H1 (cell line): Measurements from ENCODE around the gene SOX1.
A peak's percentile ranks its signal among the peaks of the same experiment; 100 is the strongest.

ENCODE experiments used
- ASH2L ChIP-seq: fragments of 200-600, 300-600 bp; sonication (generic); IDR thresholded peaks from one replicate; pipeline ENCODE4 v1.7.1; 2017; ENCODE audit warnings: low read length
- ATF2 ChIP-seq: IDR thresholded peaks from 2 replicates; pipeline ENCODE4 v1.6.1; 2012; ENCODE audit warnings: low read length, inconsistent platforms
- CTCF ChIP-seq, 3 experiments: IDR thresholded peaks; 1 replicate in 2 of 3; 2 replicates in 1 of 3; pipeline versions ENCODE4 v1.5.1 to v1.6.1; 2011; ENCODE audit warnings: low read length in 3 of 3, mild to moderate bottlenecking in 3 of 3, inconsistent platforms in 2 of 3, low read depth in 1 of 3, moderate library complexity in 1 of 3; ENCODE audit not compliant: insufficient read depth in 1 of 3; ENCODE audit errors: control extremely low read depth in 1 of 3
- EP300 ChIP-seq, 2 experiments: IDR thresholded peaks; 1 replicate in 1 of 2; 2 replicates in 1 of 2; pipeline ENCODE4 v1.6.1; 2011 to 2012; ENCODE audit warnings: low read depth in 2 of 2, low read length in 2 of 2, mild to moderate bottlenecking in 2 of 2, borderline replicate concordance in 1 of 2, inconsistent platforms in 1 of 2, moderate library complexity in 1 of 2
- GABPA ChIP-seq: IDR thresholded peaks from 2 replicates; pipeline ENCODE4 v1.6.1; 2011; ENCODE audit warnings: mild to moderate bottlenecking, low read length, moderate library complexity, borderline replicate concordance; ENCODE audit not compliant: insufficient read depth
- JUND ChIP-seq: IDR thresholded peaks from 2 replicates; pipeline ENCODE4 v1.6.1; 2011; ENCODE audit warnings: mild to moderate bottlenecking, improper control_type of control experiment, low read length
- KDM1A ChIP-seq: fragments of 200-600, 300-600 bp; sonication (generic); IDR thresholded peaks from 2 replicates; pipeline ENCODE4 v1.7.1; 2016; ENCODE audit warnings: mild to moderate bottlenecking, low read length, borderline replicate concordance
- POLR2A ChIP-seq, 2 experiments: IDR thresholded peaks; 1 replicate in 1 of 2; 2 replicates in 1 of 2; pipeline ENCODE4 v1.6.1; 2011; ENCODE audit warnings: low read depth in 2 of 2, low read length in 2 of 2, mild to moderate bottlenecking in 2 of 2; ENCODE audit errors: control extremely low read depth in 1 of 2
- RAD21 ChIP-seq, 2 experiments: IDR thresholded peaks in 1 of 2; conservative IDR thresholded peaks in 1 of 2; 2 replicates each; pipeline ENCODE4 v1.6.1; 2011; ENCODE audit warnings: low read depth in 2 of 2, low read length in 2 of 2, improper control_type of control experiment in 1 of 2, inconsistent platforms in 1 of 2, mild to moderate bottlenecking in 1 of 2, moderate library complexity in 1 of 2
- RBBP5 ChIP-seq: IDR thresholded peaks from 2 replicates; pipeline ENCODE4 v1.7.1; 2012; ENCODE audit warnings: low read depth, mild to moderate bottlenecking, inconsistent platforms, low read length, moderate library complexity, borderline replicate concordance
- SIX5 ChIP-seq: IDR thresholded peaks from 2 replicates; pipeline ENCODE4 v1.6.1; 2011; ENCODE audit warnings: mild to moderate bottlenecking, low read depth, low read length
- TAF1 ChIP-seq: IDR thresholded peaks from 2 replicates; pipeline ENCODE4 v1.6.1; 2011; ENCODE audit warnings: mild to moderate bottlenecking, low read depth, low read length

DNA sequence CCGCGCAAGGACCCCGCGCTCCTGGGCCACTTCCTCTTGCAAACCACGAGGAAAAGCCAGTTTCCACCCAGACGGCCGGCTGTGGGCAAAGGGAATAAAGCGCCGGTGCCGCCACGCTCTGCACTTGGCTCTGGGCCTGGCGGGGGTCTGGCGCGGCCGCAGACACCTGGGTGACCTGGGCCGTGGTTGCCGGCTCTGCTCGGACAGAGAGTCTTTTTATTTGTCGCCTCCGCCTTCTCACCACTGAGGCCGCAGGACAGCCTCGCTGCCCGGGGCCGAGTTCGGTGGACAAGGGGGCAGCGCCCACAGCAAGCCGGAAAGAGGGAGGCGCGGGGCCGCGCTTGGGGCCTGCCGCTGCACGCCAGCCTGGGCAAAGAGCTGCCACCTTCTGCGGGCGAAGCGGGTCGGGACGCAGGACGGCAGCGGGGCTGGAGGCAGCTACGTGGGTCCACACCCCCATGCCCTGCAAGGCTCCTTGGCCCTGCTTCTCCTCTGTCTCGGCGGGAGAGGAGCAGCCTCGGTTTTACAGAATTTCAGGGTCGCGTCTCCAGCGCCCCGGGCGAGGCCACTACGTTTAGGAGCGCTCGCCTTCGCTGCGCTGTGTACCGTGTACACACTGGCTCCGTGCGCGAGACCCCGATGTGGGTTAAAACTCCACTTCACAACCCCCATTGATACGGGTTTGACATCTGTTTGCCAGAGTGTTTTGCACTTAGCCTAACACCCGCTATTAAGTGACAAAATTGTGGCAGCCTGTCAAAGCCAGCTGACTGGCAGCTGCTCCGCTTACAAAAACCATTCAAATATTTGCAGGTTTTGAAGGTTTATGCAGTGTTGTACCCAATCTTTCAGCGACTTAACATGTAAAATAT is 13.0 kb upstream of the SOX1 start:
- no peak for TF ChIP-seq CTCF (IDR thresholded peaks at IDR 0.05; ENCODE audit: control extremely low read depth in 1 of 3, insufficient read depth in 1 of 3, low read depth in 1 of 3, low read length in 3 of 3)
- TF ChIP-seq EP300 (IDR thresholded peaks at IDR 0.05; ENCODE audit: borderline replicate concordance in 1 of 2, low read depth in 2 of 2, low read length in 2 of 2) = no peak
- TF ChIP-seq ASH2L = peak; percentile 17
- no peak; a peak in 1 of 4 replicates for TF ChIP-seq RAD21 (IDR thresholded peaks at IDR 0.05 in 1 of 2, conservative IDR thresholded peaks at IDR 0.05 in 1 of 2; ENCODE audit: low read depth in 2 of 2, low read length in 2 of 2)
- TF ChIP-seq TAF1 = no peak
- TF ChIP-seq RBBP5 = no peak
- no peak for TF ChIP-seq SIX5
- no peak for TF ChIP-seq POLR2A (IDR thresholded peaks at IDR 0.05; ENCODE audit: control extremely low read depth in 1 of 2, low read depth in 2 of 2, low read length in 2 of 2)
- no peak for TF ChIP-seq KDM1A
- no peak for TF ChIP-seq ATF2
- TF ChIP-seq JUND = no peak
- TF ChIP-seq GABPA = no peak
